ENCODE measurements around the gene GRM7.

GRM7 gene

GRCh38 chr3:6965881-6966280, 105.0 kb downstream of the GRM7 start:
- no peak for DNase-seq (ENCODE audit: extremely low read depth, low read depth)
- no peak for TF ChIP-seq CTCF (IDR thresholded peaks at IDR 0.05; ENCODE audit: low read depth, low read length)

GRCh38 chr3:6971933-6972332, 111.0 kb downstream of the GRM7 start:
- no peak for DNase-seq (ENCODE audit: extremely low read depth, low read depth)
- TF ChIP-seq CTCF (IDR thresholded peaks at IDR 0.05; ENCODE audit: low read depth, low read length) = no peak

GRCh38 chr3:6985848-6986247, 124.9 kb downstream of the GRM7 start:
- no peak for TF ChIP-seq CTCF (IDR thresholded peaks at IDR 0.05; ENCODE audit: low read depth, low read length)

GRCh38 chr3:6989608-6990291, 128.8 kb downstream of the GRM7 start:
- TF ChIP-seq CTCF (IDR thresholded peaks at IDR 0.05; ENCODE audit: low read depth, low read length) = no peak
- no peak for DNase-seq (ENCODE audit: extremely low read depth, low read depth)

More at GRCh38 chr3:6985848-6986247, 124.9 kb downstream of the GRM7 start:
- no peak for DNase-seq (ENCODE audit: extremely low read depth, low read depth)

GRCh38 chr3:6994081-6994668, 133.3 kb downstream of the GRM7 start:
- no peak for TF ChIP-seq CTCF (IDR thresholded peaks at IDR 0.05; ENCODE audit: low read depth, low read length)
- DNase-seq (ENCODE audit: extremely low read depth, low read depth) = no peak

GRCh38 chr3:7000501-7000900, 139.6 kb downstream of the GRM7 start:
- DNase-seq (ENCODE audit: extremely low read depth, low read depth) = no peak
- no peak for TF ChIP-seq CTCF (IDR thresholded peaks at IDR 0.05; ENCODE audit: low read depth, low read length)

- no peak for TF ChIP-seq CTCF (IDR thresholded peaks at IDR 0.05; ENCODE audit: low read depth, low read length)
- no peak for DNase-seq (ENCODE audit: extremely low read depth, low read depth)
Observed at GRCh38 chr3:7001370-7001769, 140.5 kb downstream of the GRM7 start.

All from AG09319 (cell line).